Stimulated activated CD4-positive, alpha-beta T cell treated with anti-CD3 and anti-CD28 coated beads, Interleukin-12 subunit alpha, Interleukin-12 subunit beta, amount 100 ng/mL, for 4 hours (primary cell): ENCODE measurements around the gene PITX2.
"Not testable (repeated sequence)": the region's sequence is repeated elsewhere in the genome, so short reads cannot be mapped to it uniquely, and the experiment has no call there.

Source experiments
- DNase-seq: peaks from one replicate; pipeline ENCODE4 v3.0.0-alpha.2; 2020

PITX2 gene

GRCh38 chr4:110609044-110609750 lies 13.7 kb downstream of the PITX2 start:
- DNase-seq: no peak

GRCh38 chr4:110605077-110605476 lies 17.8 kb downstream of the PITX2 start:
- no peak for DNase-seq

DNA sequence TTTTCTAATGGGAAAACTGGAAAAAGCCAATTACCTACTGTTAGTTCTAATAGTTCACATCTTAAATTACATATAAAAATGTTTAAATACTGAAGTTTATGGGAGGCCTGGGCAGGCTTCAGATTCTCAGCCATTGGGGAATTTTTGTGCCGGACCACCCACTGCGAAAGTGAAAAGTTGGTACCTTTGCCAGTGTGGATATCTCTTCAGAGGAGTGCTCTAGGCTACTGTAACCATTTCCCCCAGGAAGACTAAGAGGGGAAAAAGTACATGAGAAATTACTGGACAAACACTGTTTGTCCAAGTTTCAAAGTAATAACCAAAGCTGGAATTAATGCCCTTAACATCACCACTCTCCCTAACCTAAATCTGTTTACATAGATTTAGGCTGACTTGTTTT lies 20.8 kb downstream of the PITX2 start:
- no peak for DNase-seq

DNA sequence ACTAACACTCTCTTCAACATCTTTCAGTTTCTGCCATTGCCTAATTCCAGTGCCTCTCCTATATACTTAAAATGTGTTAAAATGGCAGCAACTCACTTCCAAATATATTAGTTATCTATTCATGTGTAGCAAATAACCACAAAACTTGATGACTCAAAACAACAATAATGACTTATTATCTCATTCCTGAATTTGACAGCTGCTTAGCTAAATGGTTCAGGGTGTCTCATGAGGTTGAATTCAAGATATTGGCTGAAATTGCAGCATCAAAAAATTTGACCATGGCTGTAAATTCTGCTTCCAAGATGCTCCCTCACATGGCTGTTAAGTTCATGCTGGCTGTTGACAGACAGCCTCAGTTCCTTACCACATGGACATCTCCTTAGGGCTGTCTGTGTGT lies 25.3 kb downstream of the PITX2 start:
- DNase-seq: no peak

GRCh38 chr4:110596431-110596830 lies 26.4 kb downstream of the PITX2 start:
- DNase-seq: no peak

GRCh38 chr4:110595583-110595982 lies 27.3 kb downstream of the PITX2 start:
- DNase-seq: no peak

DNA sequence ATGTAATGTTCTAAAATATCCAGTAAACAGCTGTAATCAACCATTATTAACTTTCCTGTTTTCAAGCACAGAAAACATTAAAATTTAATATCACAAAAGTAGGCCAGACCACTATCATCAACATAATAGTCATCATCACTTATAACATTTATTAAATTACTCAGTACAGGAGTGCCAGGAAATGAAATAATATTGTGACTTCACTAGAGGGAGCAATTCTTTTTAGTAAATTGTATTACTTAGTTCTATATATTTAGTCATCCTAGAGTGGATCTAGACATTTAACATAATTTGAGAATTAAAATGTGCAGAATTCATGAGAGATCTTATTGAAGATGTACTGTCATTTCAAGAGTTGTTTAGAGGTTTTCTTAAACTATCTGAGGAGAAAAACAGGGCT lies 33.6 kb downstream of the PITX2 start:
- no peak for DNase-seq

DNA sequence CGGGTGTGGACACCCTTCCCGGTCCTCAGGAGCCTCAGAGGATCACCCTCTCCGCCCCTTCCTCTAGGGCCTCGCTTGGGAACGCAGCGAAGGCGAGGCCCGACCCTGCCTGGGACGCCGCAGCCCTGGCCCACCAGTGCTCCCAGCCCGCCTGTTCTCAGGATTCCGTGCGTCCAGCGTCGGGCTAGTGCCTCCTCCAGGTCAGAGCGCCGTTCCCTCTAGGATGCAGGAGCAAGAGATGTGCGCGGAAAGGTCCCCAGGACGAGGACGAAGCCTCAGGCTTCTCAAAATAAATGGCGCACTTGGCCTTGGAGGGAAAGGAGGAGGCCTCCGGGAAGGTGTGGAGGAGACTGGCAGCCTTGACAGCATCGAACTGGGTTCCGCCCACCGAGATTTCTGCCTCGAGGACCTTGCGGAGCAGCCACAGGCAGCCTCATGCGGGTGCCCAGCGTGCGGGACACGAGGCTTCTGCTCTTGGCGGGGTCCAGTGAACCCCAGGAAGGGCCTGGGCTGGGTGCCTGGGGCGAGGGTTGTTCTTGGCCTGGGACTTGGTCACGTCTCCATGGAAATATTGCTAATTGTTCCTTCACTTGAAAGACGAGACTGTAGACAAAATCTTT lies 35.1 kb downstream of the PITX2 start:
- no peak for DNase-seq

GRCh38 chr4:110586131-110586850 lies 36.6 kb downstream of the PITX2 start:
- no peak for DNase-seq

GRCh38 chr4:110576696-110577095 lies 46.2 kb downstream of the PITX2 start:
- DNase-seq: not testable (repeated sequence)
